Cardiac muscle cell (in vitro differentiated cells and primary cell): ENCODE data around the gene TMX4. TPM values are rescaled to one million over a fixed set of nuclear protein-coding genes. Genes with fewer than 3 reads are reported as not detected.

Experiments used
- DNase-seq, 2 donors: peaks; one replicate each; pipeline versions ENCODE4 v3.0.0 to v3.0.0-alpha.2; 2010 to 2017; ENCODE audit warnings: low read depth in 1 of 2, low spot score in 1 of 2
- H3K27ac ChIP-seq: fragments of 200-600 bp; sonication (generic); 2 replicates; pipeline ENCODE4 v1.5.1; 2016
- H3K27me3 ChIP-seq: fragments of 200-600 bp; sonication (generic); 2 replicates; pipeline ENCODE4 v1.6.0; 2016; ENCODE audit warnings: control low read depth
- H3K36me3 ChIP-seq: fragments of 200-600 bp; sonication (generic); 2 replicates; pipeline ENCODE4 v1.5.1; 2016; ENCODE audit warnings: control low read depth
- H3K4me1 ChIP-seq: fragments of 200-600 bp; sonication (generic); 2 replicates; pipeline ENCODE4 v1.8.1; 2017; ENCODE audit warnings: low read depth, mild to moderate bottlenecking, mixed run types
- H3K4me3 ChIP-seq: fragments of 200-600 bp; sonication (generic); 2 replicates; pipeline ENCODE4 v1.5.1; 2016; ENCODE audit warnings: mild to moderate bottlenecking
- H3K9me3 ChIP-seq: fragments of 200-600 bp; sonication (generic); 2 replicates; pipeline ENCODE4 v1.5.1; 2017; ENCODE audit warnings: low read depth, mild to moderate bottlenecking, control low read depth
- polyA plus RNA-seq: library from polyadenylated mRNA; unstranded; fragments of >200 nt; fragmentation: Nextera tagmentation; extraction: Ambion mirVana; gene quantifications from 2 replicates; pipeline ENCODE4 v1.2.1, GENCODE V29; 2016
- total RNA-seq: library from RNA; depleted of rRNA; stranded (reverse); fragments of >200 nt; gene quantifications from 2 replicates; pipeline ENCODE4 v1.2.3, GENCODE V29; 2016
- TF ChIP-seq, protein P1 (sequence below): IDR thresholded peaks from 2 replicates; pipeline ENCODE4 v1.5.1; 2012; ENCODE audit warnings: low read depth, mild to moderate bottlenecking, low read length

TMX4 gene, protein sequence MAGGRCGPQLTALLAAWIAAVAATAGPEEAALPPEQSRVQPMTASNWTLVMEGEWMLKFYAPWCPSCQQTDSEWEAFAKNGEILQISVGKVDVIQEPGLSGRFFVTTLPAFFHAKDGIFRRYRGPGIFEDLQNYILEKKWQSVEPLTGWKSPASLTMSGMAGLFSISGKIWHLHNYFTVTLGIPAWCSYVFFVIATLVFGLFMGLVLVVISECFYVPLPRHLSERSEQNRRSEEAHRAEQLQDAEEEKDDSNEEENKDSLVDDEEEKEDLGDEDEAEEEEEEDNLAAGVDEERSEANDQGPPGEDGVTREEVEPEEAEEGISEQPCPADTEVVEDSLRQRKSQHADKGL
- total RNA-seq (33.9 and 42.2 TPM in 2 replicates), polyA plus RNA-seq (34.8 and 40.6 TPM in 2 replicates)

DNA sequence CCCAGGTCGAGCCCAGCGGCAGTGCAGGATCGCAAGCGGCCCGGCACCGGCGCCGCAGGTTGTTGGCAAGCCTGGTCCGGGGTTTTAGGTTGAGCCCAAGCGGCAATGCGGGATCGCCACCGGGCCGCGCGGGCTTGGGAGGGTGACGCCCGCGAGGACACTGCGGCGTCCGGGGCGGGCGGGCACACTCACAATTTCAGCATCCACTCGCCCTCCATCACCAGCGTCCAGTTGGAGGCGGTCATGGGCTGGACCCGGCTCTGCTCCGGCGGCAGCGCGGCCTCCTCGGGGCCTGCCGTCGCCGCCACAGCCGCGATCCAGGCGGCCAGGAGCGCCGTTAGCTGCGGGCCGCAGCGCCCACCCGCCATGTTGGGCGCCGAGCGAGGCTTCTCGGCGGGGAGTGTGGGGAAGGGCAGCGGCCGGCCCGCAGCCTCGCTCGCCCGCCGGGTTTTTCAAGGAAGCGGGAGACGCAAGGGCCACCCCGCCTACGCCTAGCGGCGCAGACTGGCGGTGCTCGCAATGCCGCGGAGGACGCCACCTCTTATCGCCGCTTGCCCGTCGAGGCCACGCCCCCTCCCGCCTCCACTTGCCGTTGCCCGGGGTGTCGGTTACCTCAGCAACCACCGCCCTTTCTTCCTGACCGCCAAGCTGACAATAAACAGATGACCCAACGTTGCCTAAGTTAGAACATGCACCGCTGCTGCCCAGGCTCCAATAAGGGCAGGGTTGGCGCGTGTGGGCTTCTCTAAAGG is at the start of gene TMX4:
Gene TMX4, minus strand, starts transcription at position 516 of the 752 bp plus-strand sequence. Its CDS starts 148 bp downstream, at position 368.
- Histone ChIP-seq H3K9me3 (no peaks in the 10 kb centered on the region), H3K36me3 (no peaks in the 10 kb centered on the region), H3K27ac (peak within 1 kb of the TSS; percentile 97), H3K4me3 (peak within 1 kb of the TSS; percentile 87), H3K27me3 (no peaks in the 10 kb centered on the region), H3K4me1 (peaks cover 41% of the 10 kb centered on the region)
- peak; percentile 98 to 99 for DNase-seq
- TF ChIP-seq, protein P1, sequence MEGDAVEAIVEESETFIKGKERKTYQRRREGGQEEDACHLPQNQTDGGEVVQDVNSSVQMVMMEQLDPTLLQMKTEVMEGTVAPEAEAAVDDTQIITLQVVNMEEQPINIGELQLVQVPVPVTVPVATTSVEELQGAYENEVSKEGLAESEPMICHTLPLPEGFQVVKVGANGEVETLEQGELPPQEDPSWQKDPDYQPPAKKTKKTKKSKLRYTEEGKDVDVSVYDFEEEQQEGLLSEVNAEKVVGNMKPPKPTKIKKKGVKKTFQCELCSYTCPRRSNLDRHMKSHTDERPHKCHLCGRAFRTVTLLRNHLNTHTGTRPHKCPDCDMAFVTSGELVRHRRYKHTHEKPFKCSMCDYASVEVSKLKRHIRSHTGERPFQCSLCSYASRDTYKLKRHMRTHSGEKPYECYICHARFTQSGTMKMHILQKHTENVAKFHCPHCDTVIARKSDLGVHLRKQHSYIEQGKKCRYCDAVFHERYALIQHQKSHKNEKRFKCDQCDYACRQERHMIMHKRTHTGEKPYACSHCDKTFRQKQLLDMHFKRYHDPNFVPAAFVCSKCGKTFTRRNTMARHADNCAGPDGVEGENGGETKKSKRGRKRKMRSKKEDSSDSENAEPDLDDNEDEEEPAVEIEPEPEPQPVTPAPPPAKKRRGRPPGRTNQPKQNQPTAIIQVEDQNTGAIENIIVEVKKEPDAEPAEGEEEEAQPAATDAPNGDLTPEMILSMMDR: peak; percentile 38

DNA sequence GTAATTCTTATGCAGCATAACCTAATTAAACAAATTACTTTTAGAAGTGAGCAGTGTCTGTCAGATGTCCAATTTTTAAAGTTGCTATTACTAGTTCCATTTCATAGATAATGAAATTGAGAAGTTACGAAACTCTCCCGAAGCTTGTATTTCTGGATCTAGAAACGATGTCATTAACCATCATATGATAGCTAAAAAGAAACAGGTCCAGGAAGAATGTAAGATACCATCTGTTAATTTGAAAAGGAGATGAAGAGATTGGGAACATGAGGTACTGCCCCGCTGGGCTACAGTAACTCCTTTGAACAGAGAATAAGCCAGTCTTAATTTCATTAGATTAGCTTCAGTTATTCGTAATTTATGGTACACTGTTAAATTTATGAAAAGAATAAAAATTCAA is 47.5 kb upstream of the TMX4 start:
- Histone ChIP-seq H3K4me1 (no peaks in the 10 kb centered on the region), H3K27me3 (no peaks in the 10 kb centered on the region), H3K27ac (no peak overlapping the region), H3K4me3 (no peak overlapping the region), H3K36me3 (no peaks in the 10 kb centered on the region), H3K9me3 (no peaks in the 10 kb centered on the region)
- DNase-seq: no peak
- TF ChIP-seq, protein P1: no peak

DNA sequence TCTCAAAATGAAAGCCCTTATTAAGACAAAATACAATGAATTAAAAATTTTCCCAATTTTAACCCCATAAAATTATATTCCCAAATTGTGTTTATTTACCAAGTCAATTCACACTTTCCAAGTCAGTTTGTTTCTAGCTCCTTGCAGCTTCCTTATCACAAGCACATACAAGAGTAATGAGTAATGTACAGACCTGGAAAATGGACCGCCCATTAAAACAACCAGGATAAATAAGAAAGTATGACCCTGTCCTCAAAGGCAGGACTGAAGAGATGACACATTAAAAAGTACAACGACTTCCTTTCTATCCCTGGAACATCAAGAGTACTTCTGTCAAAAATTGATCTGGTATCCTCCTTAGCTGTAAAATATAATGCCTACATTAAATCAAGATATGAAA is 47.1 kb upstream of the TMX4 start:
- H3K4me3 ChIP-seq: no peak overlapping the region
- DNase-seq: peak in 1 of 2 donors; percentile 50
- no peak overlapping the region for H3K27ac ChIP-seq
- H3K27me3 ChIP-seq: no peaks in the 10 kb centered on the region
- H3K9me3 ChIP-seq: no peaks in the 10 kb centered on the region
- H3K36me3 ChIP-seq: no peaks in the 10 kb centered on the region
- TF ChIP-seq, protein P1: no peak
- no peaks in the 10 kb centered on the region for H3K4me1 ChIP-seq

DNA sequence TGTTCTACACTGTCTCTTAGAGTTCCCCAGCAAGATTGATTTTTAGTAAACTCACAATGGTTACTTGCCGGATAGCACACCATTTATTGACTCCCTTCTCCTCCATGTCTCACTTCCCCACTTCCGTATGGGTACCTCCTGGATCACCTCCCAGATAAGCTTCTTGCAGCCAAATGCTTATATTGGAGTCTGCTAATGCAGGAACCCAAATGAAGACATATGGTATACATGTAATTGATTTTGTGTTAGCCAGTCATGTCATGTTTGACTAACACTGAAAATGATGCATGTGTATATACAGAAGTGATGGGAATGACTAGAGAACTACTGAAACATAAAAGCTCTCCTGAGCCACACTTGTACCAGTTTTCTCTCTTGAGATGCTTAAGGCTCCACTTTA is 46.1 kb upstream of the TMX4 start:
- Histone ChIP-seq H3K27me3 (no peaks in the 10 kb centered on the region), H3K4me1 (no peaks in the 10 kb centered on the region), H3K4me3 (no peak overlapping the region), H3K36me3 (no peaks in the 10 kb centered on the region), H3K9me3 (no peaks in the 10 kb centered on the region), H3K27ac (no peak overlapping the region)
- no peak for DNase-seq
- TF ChIP-seq, protein P1: no peak

DNA sequence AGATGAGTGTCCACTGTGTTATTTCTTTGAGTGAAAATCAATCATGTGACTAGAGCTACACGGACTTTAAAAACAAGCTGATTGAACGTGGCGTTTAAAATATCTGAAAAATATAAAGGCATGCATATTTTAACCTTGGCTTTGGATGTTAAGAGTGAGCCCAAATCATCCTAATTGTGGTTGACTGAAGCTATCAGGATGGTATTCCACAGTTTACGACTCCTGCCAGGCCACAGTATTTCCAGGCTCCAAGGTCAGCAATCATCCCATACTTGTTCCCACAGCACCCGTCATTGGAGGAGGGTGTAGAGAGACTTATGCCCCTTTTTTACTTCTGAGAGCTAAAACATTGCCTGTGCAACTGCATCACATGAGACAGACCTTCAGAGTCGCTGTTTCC is 43.2 kb upstream of the TMX4 start:
- H3K4me3 ChIP-seq: no peak overlapping the region
- DNase-seq: no peak
- no peaks in the 10 kb centered on the region for H3K27me3 ChIP-seq
- no peak overlapping the region for H3K27ac ChIP-seq
- H3K4me1 ChIP-seq: no peaks in the 10 kb centered on the region
- TF ChIP-seq, protein P1: no peak
- H3K36me3 ChIP-seq: no peaks in the 10 kb centered on the region
- no peaks in the 10 kb centered on the region for H3K9me3 ChIP-seq
